GM21381 (cell line): ENCODE data around the gene CFAP410.
"Not testable (repeated sequence)": the region's sequence is repeated elsewhere in the genome, so short reads cannot be mapped to it uniquely, and the experiment has no call there.

ENCODE experiments used
- ATAC-seq: cut with Tn5 transposase; IDR thresholded peaks from one replicate; pipeline ENCODE4 v1.9.1; 2021; ENCODE audit warnings: mild to moderate bottlenecking, moderate library complexity; ENCODE audit not compliant: unreplicated experiment

Gene CFAP410

GRCh38 chr21:44288251-44289110 is 50.7 kb downstream of the CFAP410 start:
- ATAC-seq = no peak

GRCh38 chr21:44286716-44287632 is 52.2 kb downstream of the CFAP410 start:
- ATAC-seq = no peak

- ATAC-seq = no peak
Observed at GRCh38 chr21:44286086-44286715, 53.0 kb downstream of the CFAP410 start.

- ATAC-seq = no peak
Observed at GRCh38 chr21:44285138-44285992, 53.8 kb downstream of the CFAP410 start, which contains the start of gene AIRE. Gene AIRE, plus strand, starts transcription at chr21:44285876. Its CDS starts 131 bp downstream, at chr21:44286007.

DNA sequence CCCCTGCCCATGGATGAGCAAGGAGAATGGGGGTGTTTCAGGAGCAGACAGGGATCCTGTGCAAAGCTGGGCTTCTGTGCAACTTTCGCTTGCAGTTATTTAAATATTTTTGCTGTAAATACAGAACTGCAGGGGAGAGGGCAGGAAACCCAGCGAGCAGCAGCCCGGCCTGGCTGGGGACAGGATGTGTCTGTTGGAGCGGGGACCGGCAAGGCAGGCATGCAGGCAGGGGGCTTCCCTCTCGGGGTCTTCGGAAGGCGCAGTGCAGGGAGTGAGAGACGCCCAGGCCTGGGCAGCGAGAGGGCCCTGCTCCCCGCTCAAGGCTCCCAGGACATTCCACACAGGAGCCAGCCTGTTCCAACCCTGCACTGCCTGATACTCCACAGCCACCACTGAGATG is 55.2 kb downstream of the CFAP410 start:
- ATAC-seq = no peak

GRCh38 chr21:44283211-44283785 is 55.9 kb downstream of the CFAP410 start:
- ATAC-seq = not testable (repeated sequence)

GRCh38 chr21:44282370-44282769 is 56.8 kb downstream of the CFAP410 start:
- ATAC-seq = no peak

- ATAC-seq = no peak
Observed at GRCh38 chr21:44281801-44282200, 57.4 kb downstream of the CFAP410 start.

DNA sequence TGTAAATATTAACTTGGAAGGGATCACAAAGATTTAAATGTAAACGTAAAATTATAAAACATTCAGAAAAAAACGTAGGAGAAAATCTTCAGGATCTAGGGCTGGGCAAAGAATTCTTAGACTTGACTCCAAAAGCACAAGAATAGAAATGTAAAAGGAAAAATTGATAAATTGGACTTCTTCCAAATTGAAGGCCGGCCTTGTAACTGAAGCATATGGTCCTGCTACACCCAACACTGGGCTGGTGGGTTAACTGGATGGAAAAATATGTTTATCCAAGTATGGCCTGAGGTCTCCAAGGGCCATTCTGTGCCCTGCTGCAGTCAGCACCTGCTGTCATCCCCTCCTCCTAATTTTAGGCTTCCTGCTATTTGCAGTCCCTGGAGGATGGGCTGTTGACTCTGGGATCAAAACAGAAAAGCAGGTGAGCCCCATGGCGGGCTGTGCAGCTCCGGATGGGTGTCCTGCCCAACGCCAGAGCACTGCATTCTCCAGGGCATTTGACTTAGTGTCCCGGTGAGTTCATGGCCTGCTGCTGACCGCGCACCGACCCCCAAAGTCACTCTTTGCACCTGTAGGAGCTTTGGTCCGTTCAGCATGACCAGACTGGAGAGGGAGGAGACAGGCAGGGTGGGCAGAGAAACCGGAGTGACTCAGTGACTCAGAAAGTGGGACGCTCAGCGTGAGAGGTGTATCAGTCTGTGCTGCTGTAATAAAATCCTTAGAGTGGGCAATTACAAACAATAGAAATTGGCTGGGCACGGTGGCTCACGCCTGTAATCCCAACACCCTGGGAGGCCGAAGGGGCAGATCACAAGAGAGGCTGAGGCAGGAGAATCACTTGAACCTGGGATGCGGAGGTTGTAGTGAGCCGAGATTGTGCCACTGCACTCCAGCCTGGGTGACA is 59.6 kb downstream of the CFAP410 start:
- ATAC-seq = no peak
